Kidney (tissue), 14 donors: ENCODE measurements around the gene CWC25. TPM values are rescaled to one million over a fixed set of nuclear protein-coding genes. Genes with fewer than 3 reads are reported as not detected.

Experiments
- DNase-seq, 5 donors: peaks; one replicate each; pipeline ENCODE4 v3.0.0-alpha.2; 2013 to 2020
- FAIRE-seq: peaks from 2 replicates; lab custom pipeline; 2012; peaks lifted over from hg19 to GRCh38; lab: Jason Lieb, UNC
- H3K27ac ChIP-seq, 2 donors: one replicate each; pipeline ENCODE4 v1.7.0; 2013; ENCODE audit warnings: low read depth in 2 of 2, low read length in 2 of 2, inconsistent platforms in 1 of 2
- H3K27me3 ChIP-seq: one replicate; pipeline ENCODE4 v1.7.1; 2013; ENCODE audit warnings: low read length, inconsistent platforms; ENCODE audit not compliant: control insufficient read depth, insufficient read depth
- H3K36me3 ChIP-seq, 3 donors: one replicate each; pipeline versions ENCODE4 v1.7.0 to v1.7.1; 2013; ENCODE audit warnings: low read length in 3 of 3, control low read depth in 1 of 3, inconsistent platforms in 1 of 3; ENCODE audit not compliant: insufficient read depth in 3 of 3, control insufficient read depth in 2 of 3
- H3K4me1 ChIP-seq, 3 donors: one replicate each; pipeline versions ENCODE4 v1.7.0 to v1.7.1; 2013; ENCODE audit warnings: low read length in 3 of 3, inconsistent platforms in 1 of 3, low read depth in 1 of 3; ENCODE audit not compliant: control insufficient read depth in 2 of 3, insufficient read depth in 2 of 3
- H3K4me3 ChIP-seq, 3 donors: one replicate each; pipeline versions ENCODE4 v1.7.0 to v1.8.1; 2013; ENCODE audit warnings: low read length in 3 of 3, control low read depth in 1 of 3, inconsistent platforms in 1 of 3
- H3K9ac ChIP-seq, 3 donors: one replicate each; pipeline versions ENCODE4 v1.7.0 to v1.7.1; 2013; ENCODE audit warnings: low read length in 3 of 3, control low read depth in 1 of 3, inconsistent platforms in 1 of 3
- H3K9me3 ChIP-seq, 3 donors: one replicate each; pipeline versions ENCODE4 v1.7.0 to v1.7.1; 2013; ENCODE audit warnings: low read length in 3 of 3, control low read depth in 1 of 3, inconsistent platforms in 1 of 3; ENCODE audit not compliant: control insufficient read depth in 2 of 3, insufficient read depth in 1 of 3
- intact Hi-C: fragments of 100-400 bp; cut with DNase I; formaldehyde crosslinking; loops from one replicate; pipeline ENCODE4 v1.11.1; 2022
- polyA plus RNA-seq: library from polyadenylated mRNA; stranded (reverse); fragments of 350-450 nt; fragmentation: Illumina TruSeq; extraction: RNeasy Lipid Tissue Mini Kit (QIAGEN cat#74804); gene quantifications from one replicate; pipeline ENCODE4 v1.2.3, GENCODE V29; 2014; ENCODE audit warnings: low read depth, low replicate concordance; ENCODE audit not compliant: insufficient read depth
- total RNA-seq: library from RNA; stranded (reverse); fragmentation: NEBNext Ultra II Directional; extraction: Animal tissue kit (Norgen Biotek cat#: 25700); gene quantifications from one replicate; pipeline ENCODE4 v1.2.1, GENCODE V29; 2021
- TF ChIP-seq, protein P1 (sequence below): IDR thresholded peaks from 3 replicates; pipeline ENCODE4 v1.5.1; 2012; ENCODE audit warnings: mild to moderate bottlenecking, moderate library complexity, borderline replicate concordance; ENCODE audit not compliant: insufficient read depth; ENCODE audit errors: extremely low read depth
- donor health status: control.
- donor health status: control.
- donor health status: control.
- donor health status: control.
- donor health status: control.
- donor health status: DM: yes; HTN: yes; CAD: no.
- donor health status: Normal renal cell carcinoma (clear cell type).

CWC25 gene
- total and polyA plus RNA-seq, 2 donors from 2014 or later, result 12.9 to 25.7 TPM

DNA sequence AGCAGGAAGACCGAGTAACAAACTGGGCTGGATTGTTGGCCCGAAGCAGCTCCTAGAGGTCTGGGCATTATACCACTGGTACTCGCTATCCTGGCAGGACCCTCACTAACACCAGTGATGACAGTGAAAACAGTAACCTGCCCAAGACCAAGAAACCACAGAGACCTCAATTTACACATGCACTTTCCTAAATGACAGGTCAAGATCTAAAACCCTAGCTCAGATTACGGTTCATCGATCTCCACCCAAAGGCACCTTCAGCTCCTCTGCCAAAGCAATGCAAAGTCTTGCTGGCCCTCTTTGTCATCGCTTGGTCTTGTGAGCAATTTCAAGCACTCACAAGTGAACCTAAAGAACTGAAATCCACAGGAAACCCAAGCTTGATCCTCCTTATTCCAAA, 27.3 kb downstream of the CWC25 start:
- peak overlapping the region; percentile 69 to 78 (median 78) for H3K4me3 ChIP-seq

DNA sequence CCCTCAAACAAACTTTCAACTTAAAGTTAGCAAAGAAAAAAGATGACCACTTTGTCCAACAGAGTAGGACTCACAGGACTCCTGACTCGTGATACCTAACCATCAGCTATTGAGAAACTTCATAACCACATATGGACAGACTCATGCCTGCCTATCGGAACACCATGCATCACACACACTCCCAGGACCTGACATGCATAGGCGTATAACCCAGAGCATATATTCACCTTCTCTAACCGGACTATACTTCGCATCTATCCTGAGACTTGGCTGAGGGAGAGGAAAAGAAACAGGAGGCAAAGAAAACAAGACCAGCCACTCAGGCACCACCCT, 28.0 kb downstream of the CWC25 start:
- Histone ChIP-seq H3K27ac (no peak overlapping the region), H3K36me3 (peaks cover 0 to 15% (median 6%) of the 10 kb centered on the region in 3 donors), H3K4me3 (peak overlapping the region in 2 of 3 donors; percentile 69 to 78), H3K9ac (peak overlapping the region in 2 of 3 donors; percentile 27 to 82), H3K27me3 (no peaks in the 10 kb centered on the region), H3K9me3 (no peaks in the 10 kb centered on the region), H3K4me1 (peaks cover 5 to 22% (median 7%) of the 10 kb centered on the region in 3 donors)
- DNase-seq (no peak), FAIRE-seq (no peak)
- intact Hi-C loops, result no loop called here
- TF ChIP-seq, protein P1, sequence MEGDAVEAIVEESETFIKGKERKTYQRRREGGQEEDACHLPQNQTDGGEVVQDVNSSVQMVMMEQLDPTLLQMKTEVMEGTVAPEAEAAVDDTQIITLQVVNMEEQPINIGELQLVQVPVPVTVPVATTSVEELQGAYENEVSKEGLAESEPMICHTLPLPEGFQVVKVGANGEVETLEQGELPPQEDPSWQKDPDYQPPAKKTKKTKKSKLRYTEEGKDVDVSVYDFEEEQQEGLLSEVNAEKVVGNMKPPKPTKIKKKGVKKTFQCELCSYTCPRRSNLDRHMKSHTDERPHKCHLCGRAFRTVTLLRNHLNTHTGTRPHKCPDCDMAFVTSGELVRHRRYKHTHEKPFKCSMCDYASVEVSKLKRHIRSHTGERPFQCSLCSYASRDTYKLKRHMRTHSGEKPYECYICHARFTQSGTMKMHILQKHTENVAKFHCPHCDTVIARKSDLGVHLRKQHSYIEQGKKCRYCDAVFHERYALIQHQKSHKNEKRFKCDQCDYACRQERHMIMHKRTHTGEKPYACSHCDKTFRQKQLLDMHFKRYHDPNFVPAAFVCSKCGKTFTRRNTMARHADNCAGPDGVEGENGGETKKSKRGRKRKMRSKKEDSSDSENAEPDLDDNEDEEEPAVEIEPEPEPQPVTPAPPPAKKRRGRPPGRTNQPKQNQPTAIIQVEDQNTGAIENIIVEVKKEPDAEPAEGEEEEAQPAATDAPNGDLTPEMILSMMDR, result no peak

More for the DNA sequence above, 27.3 kb downstream of the CWC25 start:
- DNase-seq, result no peak
- intact Hi-C loops, result no loop called here
- no peak for FAIRE-seq
- no peaks in the 10 kb centered on the region for H3K9me3 ChIP-seq
- H3K27ac ChIP-seq, result no peak overlapping the region
- peaks cover 0 to 18% (median 12%) of the 10 kb centered on the region in 3 donors for H3K36me3 ChIP-seq
- TF ChIP-seq, protein P1, result no peak
- H3K9ac ChIP-seq, result peak overlapping the region in 1 of 3 donors; percentile 82
- peaks cover 5 to 22% (median 7%) of the 10 kb centered on the region in 3 donors for H3K4me1 ChIP-seq
- H3K27me3 ChIP-seq, result no peaks in the 10 kb centered on the region

DNA sequence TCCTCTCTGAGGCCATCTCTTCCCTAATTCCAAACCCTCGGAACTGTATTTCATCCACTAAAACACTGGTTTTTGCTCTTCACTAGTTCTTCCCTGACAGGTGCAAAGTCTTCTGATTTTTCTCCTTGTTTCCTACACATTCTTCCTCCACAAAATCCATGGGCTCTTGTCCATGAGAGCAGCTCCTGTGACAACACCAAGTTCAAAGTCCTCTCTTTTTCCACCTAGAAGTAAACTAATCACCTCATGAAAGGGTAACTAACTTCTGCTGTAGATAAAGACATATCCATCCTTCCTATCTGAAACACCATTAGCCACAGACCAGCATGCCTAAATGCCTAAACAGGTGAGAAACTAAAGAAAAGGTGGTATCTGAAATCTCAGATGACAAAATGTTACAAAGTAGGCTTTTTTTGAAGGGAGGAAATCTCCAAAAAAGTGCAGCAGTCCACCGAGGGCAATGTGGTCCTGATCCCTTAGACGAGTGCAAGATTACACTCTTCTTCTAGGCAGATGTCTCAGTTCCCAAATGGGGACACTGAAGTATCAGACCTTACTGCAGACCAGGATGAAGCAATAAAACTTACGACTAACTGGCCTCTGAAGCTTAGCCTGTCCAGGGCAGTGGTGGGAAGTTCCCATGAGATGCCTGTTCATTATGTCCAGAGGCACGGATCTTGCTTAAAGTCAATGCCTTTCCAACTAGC, 28.5 kb downstream of the CWC25 start:
- TF ChIP-seq, protein P1, result no peak
- intact Hi-C loops, result no loop called here
- FAIRE-seq, result no peak
- DNase-seq, result no peak
- no peak overlapping the region for H3K27ac ChIP-seq
- H3K9ac ChIP-seq, result no peak overlapping the region
- peak overlapping the region in 2 of 3 donors; percentile 9 to 69 for H3K4me3 ChIP-seq
- no peaks in the 10 kb centered on the region for H3K9me3 ChIP-seq
- H3K36me3 ChIP-seq, result peaks cover 0 to 10% (median 2%) of the 10 kb centered on the region in 3 donors
- H3K27me3 ChIP-seq, result no peaks in the 10 kb centered on the region
- H3K4me1 ChIP-seq, result peaks cover 5 to 22% (median 7%) of the 10 kb centered on the region in 3 donors
